Measurements from ENCODE around the gene GP1BA.

The GP1BA gene

GRCh38 chr17:4972322-4972721 is 40.2 kb downstream of the GP1BA start:
- no peak overlapping the region for H3K4me3 ChIP-seq (ENCODE audit: low read depth in 1 of 2, low read length in 1 of 2)
- no peak for TF ChIP-seq CTCF (IDR thresholded peaks at IDR 0.05)
- peak overlapping the region; percentile 81 for H3K27ac ChIP-seq
- no peaks in the 10 kb centered on the region for H3K27me3 ChIP-seq
- H3K4me1 ChIP-seq (ENCODE audit: control insufficient read depth in 1 of 2, insufficient read depth in 1 of 2, low read depth in 1 of 2, low read length in 1 of 2): peaks cover 37 to 40% of the 10 kb centered on the region in 2 experiments
- no peaks in the 10 kb centered on the region for H3K9me3 ChIP-seq
- peaks cover 80% of the 10 kb centered on the region for H3K36me3 ChIP-seq

- Histone ChIP-seq H3K27me3 (no peaks in the 10 kb centered on the region), H3K27ac (peak overlapping the region; percentile 81), H3K4me3 (ENCODE audit: low read depth in 1 of 2, low read length in 1 of 2) (peak overlapping the region in 1 of 2 experiments; percentile 47), H3K36me3 (peaks cover 84% of the 10 kb centered on the region), H3K4me1 (ENCODE audit: control insufficient read depth in 1 of 2, insufficient read depth in 1 of 2, low read depth in 1 of 2, low read length in 1 of 2) (peaks cover 40 to 43% of the 10 kb centered on the region in 2 experiments), H3K9me3 (no peaks in the 10 kb centered on the region)
- no peak for TF ChIP-seq CTCF (IDR thresholded peaks at IDR 0.05)
Measured at GRCh38 chr17:4972752-4973151, 40.7 kb downstream of the GP1BA start.

GRCh38 chr17:4973256-4974114 is 41.4 kb downstream of the GP1BA start:
- Histone ChIP-seq H3K4me1 (ENCODE audit: control insufficient read depth in 1 of 2, insufficient read depth in 1 of 2, low read depth in 1 of 2, low read length in 1 of 2) (peaks cover 40 to 43% of the 10 kb centered on the region in 2 experiments), H3K27ac (peak overlapping the region; percentile 81)
- TF ChIP-seq CTCF (IDR thresholded peaks at IDR 0.05): no peak

GRCh38 chr17:4974115-4974670 is 42.1 kb downstream of the GP1BA start:
- Histone ChIP-seq H3K36me3 (peaks cover 82% of the 10 kb centered on the region), H3K4me3 (ENCODE audit: low read depth in 1 of 2, low read length in 1 of 2) (peak overlapping the region in 1 of 2 experiments; percentile 47), H3K4me1 (ENCODE audit: control insufficient read depth in 1 of 2, insufficient read depth in 1 of 2, low read depth in 1 of 2, low read length in 1 of 2) (peaks cover 40 to 43% of the 10 kb centered on the region in 2 experiments)

More at GRCh38 chr17:4973256-4974114, 41.4 kb downstream of the GP1BA start:
- Histone ChIP-seq H3K4me3 (ENCODE audit: low read depth in 1 of 2, low read length in 1 of 2) (peak overlapping the region in 1 of 2 experiments; percentile 47), H3K27me3 (no peaks in the 10 kb centered on the region), H3K9me3 (no peaks in the 10 kb centered on the region), H3K36me3 (peaks cover 89% of the 10 kb centered on the region)

GRCh38 chr17:4978726-4979125 is 46.6 kb downstream of the GP1BA start:
- peak; percentile 7 for TF ChIP-seq CTCF (IDR thresholded peaks at IDR 0.05)
- Histone ChIP-seq H3K36me3 (peaks cover 73% of the 10 kb centered on the region), H3K9me3 (no peaks in the 10 kb centered on the region), H3K4me1 (ENCODE audit: control insufficient read depth in 1 of 2, insufficient read depth in 1 of 2, low read depth in 1 of 2, low read length in 1 of 2) (peaks cover 46% of the 10 kb centered on the region in 2 experiments), H3K27ac (peak overlapping the region; percentile 96), H3K4me3 (ENCODE audit: low read depth in 1 of 2, low read length in 1 of 2) (peak overlapping the region; percentile 47 to 49), H3K27me3 (no peaks in the 10 kb centered on the region)

More at GRCh38 chr17:4974115-4974670, 42.1 kb downstream of the GP1BA start:
- Histone ChIP-seq H3K27me3 (no peaks in the 10 kb centered on the region), H3K27ac (peak overlapping the region; percentile 81), H3K9me3 (no peaks in the 10 kb centered on the region)
- no peak for TF ChIP-seq CTCF (IDR thresholded peaks at IDR 0.05)
